Fibroblast of villous mesenchyme (primary cell): Measurements from ENCODE around the gene CDK1. TPM values are rescaled to one million over a fixed set of nuclear protein-coding genes. Genes with fewer than 3 reads are reported as not detected.
A peak's percentile ranks its signal among the peaks of the same experiment; 100 is the strongest.

Experiments
- DNase-seq: peaks from one replicate; pipeline ENCODE4 v3.0.0-alpha.2; 2010; ENCODE audit warnings: low read depth
- H3K4me3 ChIP-seq: 2 replicates; pipeline ENCODE4 v1.5.1; 2011; ENCODE audit warnings: low read depth, mild to moderate bottlenecking, low read length
- total RNA-seq: library from RNA; depleted of rRNA; stranded (reverse); fragments of >200 nt; gene quantifications from 2 replicates; pipeline ENCODE4 v1.2.3, GENCODE V29; 2012
- TF ChIP-seq, protein P1 (sequence below): IDR thresholded peaks from 2 replicates; pipeline ENCODE4 v1.5.1; 2012; ENCODE audit warnings: low read depth, mild to moderate bottlenecking, low read length; ENCODE audit not compliant: insufficient read depth

The CDK1 gene
- total RNA-seq, 1 donor = 49.2 TPM

GRCh38 chr10:60808036-60808435 is 29.8 kb downstream of the CDK1 start:
- TF ChIP-seq, protein P1, sequence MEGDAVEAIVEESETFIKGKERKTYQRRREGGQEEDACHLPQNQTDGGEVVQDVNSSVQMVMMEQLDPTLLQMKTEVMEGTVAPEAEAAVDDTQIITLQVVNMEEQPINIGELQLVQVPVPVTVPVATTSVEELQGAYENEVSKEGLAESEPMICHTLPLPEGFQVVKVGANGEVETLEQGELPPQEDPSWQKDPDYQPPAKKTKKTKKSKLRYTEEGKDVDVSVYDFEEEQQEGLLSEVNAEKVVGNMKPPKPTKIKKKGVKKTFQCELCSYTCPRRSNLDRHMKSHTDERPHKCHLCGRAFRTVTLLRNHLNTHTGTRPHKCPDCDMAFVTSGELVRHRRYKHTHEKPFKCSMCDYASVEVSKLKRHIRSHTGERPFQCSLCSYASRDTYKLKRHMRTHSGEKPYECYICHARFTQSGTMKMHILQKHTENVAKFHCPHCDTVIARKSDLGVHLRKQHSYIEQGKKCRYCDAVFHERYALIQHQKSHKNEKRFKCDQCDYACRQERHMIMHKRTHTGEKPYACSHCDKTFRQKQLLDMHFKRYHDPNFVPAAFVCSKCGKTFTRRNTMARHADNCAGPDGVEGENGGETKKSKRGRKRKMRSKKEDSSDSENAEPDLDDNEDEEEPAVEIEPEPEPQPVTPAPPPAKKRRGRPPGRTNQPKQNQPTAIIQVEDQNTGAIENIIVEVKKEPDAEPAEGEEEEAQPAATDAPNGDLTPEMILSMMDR = no peak
- DNase-seq = peak; percentile 68
- H3K4me3 ChIP-seq = no peak overlapping the region

GRCh38 chr10:60809157-60809556 is 30.9 kb downstream of the CDK1 start:
- peak; percentile 99 for DNase-seq
- TF ChIP-seq, protein P1 = no peak

DNA sequence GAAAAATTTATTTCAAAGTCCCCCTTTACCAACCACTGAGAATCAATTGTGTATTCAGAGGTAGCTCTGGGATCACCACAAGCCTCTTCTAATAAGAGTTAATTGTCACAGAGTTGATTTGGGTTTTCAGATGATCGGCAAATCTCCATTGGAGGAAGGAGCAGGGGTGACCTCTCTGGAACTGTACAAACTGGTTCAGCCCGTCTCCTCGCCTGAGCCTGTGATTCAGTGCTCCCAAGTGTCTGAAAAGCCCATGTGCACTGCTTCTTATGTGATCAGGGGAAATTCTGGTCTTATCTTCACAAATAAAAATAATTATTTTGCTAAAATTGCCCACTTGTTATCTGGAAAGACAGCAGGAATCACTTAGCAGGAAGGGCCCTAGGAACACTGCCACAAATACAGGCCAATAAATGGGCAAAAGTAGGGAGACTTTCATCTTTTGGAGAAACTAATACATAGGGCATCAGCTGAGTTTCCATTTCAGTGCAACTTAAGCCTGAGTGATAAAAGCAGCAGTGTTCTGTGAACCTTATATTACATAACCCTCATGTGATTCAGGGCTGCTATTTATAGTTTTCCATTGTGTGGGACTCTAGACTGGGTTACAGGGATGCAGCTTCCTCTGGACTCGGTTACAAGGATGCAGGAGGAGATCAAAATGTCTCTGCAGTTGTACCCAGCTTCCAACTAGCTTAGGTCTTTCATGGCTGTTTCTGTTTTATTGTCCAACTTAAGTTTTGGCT is 32.3 kb downstream of the CDK1 start:
- DNase-seq = peak; percentile 82
- TF ChIP-seq, protein P1 = no peak

More at GRCh38 chr10:60809157-60809556, 30.9 kb downstream of the CDK1 start:
- H3K4me3 ChIP-seq = no peak overlapping the region

DNA sequence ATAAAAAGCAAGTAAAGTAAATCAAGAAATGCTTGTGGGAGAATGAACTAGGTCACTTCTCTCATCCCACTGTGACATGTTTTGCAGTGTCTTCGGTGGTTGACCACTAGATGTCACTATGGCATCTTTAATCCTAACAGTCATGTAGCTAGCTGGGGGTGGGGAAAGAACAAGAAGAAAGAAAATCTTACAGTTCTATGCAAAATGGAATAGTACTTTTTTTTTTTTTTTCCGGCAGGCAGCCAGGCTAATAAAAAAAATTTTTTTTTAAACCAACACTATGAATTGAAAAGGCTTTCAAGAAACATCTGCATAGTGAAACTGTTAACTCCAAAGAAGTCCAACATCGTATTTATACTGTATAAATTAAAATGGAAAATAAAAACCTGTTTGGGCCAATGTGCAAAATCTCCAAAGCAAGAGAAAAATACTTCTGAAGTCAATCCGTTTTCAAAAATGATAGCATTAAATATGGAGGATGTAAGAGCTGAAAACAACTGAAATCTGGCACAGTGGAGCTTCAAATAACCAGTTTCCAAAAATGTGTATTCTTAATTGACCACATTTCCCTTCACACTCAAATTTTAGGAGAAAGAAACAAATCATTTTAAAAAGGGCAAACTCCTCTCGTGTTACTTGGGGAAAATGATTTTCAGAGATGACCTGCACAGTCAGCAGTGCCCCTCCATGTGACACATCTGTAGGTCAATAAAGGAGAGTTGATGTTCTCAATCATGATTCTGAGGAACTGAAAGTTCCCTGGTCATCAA is 38.5 kb downstream of the CDK1 start:
- no peak overlapping the region for H3K4me3 ChIP-seq
- TF ChIP-seq, protein P1 = peak; percentile 82
- peak; percentile 96 for DNase-seq

More for the DNA sequence above, 32.3 kb downstream of the CDK1 start:
- no peak overlapping the region for H3K4me3 ChIP-seq

DNA sequence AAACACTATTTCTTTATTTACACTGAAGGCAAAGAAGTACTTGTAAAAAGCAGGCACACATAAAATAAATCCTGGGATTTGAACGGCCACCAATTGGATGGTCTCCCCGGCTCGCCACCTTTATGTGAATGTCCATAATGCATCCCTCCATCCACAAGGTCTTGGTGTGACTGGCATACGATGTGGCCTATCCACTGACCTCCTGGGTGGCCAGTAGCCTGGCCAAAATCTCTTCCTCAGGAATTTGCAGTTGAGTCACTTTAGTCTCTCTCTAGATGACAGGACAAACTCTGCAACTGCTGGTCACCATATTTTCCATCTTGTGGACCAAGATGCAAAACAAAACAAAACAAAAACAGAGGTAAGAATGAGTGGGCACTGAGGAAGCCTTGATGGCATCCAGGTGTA is 39.1 kb downstream of the CDK1 start:
- peak; percentile 33 for DNase-seq

DNA sequence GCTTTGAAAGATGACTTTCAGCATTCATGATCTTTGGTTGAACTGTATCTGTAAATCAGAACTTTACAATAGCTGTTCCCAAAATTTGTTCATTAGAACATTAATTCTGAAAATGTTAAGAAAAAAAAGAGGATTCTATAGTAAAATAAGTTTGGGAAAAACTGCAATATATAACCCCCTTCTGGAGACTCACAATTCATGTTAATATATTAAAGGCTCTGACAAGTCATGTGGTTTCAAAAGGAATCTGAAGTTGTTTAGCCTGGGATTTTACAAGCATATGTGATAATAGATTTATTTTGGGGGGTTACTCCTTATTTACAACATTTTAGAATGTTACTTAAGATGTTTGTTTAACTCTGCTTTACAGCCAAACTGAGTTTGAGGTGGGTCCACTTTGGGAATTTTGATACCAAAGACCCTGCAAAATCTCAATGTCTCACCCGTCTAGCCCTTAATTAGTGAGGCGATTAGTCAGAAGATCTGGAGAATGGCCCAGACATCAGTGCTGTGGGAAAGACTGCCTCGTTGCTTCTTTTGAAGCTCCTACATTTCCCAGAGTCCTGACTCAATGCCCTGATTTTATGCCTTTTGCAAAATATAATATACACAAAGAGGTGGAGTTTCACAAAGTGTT is 40.0 kb downstream of the CDK1 start:
- DNase-seq = peak; percentile 99
- TF ChIP-seq, protein P1 = no peak
- H3K4me3 ChIP-seq = no peak overlapping the region

More for the DNA sequence above, 39.1 kb downstream of the CDK1 start:
- TF ChIP-seq, protein P1 = no peak
- H3K4me3 ChIP-seq = no peak overlapping the region
